DMS79 (cell line): ENCODE results near the gene TRERF1.

ENCODE experiments used
- DNase-seq: peaks from one replicate; lab custom pipeline; 2025; lab: John Stamatoyannopoulos, UW

TRERF1 gene

DNA sequence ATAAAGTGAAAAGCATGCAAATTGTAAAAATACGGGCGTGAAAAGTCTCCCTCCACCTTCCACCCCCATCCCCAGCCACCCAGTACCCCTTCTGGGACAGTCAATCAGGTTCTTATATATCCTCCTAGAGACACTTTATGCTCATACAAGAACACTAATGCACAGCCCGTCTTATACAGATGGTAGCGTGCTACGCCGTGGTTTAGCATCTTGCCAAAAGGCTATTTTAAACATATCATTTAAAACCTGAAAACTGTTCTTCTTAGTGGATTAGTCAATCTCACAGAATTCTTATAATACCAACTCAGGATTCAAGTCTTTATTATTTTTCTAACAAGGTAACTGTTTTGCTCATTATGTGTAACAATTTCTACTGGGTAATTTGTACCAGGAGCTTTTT, 176.8 kb downstream of the TRERF1 start:
- no peak for DNase-seq

DNA sequence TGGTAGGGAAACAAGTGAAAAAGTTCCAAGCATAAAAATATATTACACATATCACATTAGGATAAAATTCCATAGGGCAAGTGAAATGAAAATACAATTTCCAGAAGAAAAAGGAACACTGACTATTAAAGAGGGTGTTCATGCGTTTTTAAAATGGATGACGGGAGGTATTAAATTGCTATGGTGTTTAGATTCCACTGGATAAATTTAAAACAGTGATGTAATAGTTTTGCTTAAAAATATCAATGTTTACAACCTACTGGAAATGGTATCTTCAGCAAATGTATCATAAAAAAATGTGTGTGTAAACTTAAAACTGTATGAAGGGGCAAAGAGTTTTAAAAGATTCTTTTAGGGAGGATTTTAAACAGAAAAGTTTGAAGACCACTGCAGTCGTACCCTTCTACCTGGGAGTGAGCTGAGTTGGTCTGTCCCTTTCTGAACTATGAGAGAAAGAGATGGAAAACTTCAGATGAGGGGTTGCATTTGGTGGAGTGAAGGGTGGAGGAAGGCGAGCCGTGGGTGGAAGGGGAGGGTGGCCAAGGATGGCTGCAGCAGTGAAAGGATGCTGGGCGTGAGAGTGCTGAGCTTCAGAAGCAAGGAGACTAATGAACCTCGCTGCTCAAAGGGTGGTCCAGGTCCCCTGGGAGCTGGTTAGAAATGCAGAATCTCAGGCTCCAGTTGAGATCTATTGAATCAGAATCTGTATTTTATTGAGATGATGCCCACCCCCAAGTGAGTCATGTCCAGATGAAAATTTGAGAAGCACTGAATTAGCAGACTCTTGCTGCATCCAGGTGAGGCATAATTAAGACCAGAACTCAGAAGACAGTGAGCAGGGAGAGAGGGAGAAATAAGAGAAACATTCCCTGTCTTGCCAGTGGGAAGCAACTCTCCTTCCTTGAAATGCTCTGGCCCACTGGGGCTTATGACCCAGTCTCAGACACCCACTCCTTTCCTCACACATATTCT, 179.6 kb downstream of the TRERF1 start:
- no peak for DNase-seq

DNA sequence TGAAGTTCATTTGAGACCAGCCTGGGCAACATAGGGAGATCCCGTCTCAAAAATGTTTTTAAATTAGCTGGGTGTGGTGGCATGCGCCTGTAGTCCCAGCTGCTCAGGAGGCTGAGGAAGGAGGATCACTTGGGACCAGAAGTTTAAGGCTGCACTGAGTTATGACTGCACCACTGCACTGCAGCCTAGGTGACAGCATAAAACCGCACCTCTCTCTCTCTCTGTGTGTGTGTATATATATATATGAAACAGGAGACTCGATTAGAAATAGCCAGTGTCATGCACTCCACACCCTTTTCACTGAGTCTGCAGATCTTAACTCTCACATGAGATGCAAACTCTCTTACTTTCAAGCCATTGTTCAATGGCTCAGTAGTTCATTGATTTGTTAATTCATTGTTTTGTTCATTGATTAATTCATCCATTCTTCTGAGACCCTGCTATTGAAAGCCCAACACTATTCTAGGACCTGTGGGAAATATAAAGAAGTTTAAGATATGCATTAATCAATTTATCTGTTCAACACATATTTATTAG, 181.7 kb downstream of the TRERF1 start:
- no peak for DNase-seq

DNA sequence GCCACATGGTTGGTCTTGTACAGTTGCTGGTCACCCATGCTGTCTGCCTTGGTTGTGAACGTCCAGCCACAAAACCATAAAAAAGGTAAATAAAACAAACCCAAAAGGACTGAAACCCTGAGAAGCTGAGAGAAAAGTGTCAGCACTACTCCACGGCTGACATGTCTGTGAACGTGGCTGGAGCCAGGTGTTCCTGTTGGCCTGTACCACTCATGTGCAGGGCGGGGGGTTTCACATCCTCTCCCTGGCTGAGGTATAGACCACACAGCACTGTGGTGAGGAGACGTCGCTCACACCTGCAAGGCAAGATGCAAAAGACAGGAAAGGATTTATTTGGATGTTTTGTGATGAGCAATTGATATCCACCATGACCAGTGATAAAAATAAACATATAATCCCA, 182.2 kb downstream of the TRERF1 start:
- no peak for DNase-seq

DNA sequence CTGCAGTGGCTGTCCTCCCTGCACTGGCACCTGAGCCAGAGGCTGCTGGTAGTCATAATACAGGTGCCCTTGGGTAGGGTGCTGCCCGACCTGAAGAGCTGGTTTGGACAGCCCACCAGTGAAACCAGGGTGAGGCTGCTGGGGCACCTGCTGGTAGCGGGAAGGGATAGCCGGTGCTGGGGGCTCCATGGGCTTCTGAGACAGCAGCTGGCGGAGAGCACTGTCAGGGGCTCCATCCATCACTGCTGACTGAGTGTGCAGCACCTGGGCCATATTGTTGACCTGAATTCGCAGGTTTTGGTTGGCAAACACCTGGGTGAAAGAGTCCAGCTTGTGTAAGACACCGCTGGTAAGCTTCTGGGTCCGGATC, 182.9 kb downstream of the TRERF1 start:
- DNase-seq = no peak

DNA sequence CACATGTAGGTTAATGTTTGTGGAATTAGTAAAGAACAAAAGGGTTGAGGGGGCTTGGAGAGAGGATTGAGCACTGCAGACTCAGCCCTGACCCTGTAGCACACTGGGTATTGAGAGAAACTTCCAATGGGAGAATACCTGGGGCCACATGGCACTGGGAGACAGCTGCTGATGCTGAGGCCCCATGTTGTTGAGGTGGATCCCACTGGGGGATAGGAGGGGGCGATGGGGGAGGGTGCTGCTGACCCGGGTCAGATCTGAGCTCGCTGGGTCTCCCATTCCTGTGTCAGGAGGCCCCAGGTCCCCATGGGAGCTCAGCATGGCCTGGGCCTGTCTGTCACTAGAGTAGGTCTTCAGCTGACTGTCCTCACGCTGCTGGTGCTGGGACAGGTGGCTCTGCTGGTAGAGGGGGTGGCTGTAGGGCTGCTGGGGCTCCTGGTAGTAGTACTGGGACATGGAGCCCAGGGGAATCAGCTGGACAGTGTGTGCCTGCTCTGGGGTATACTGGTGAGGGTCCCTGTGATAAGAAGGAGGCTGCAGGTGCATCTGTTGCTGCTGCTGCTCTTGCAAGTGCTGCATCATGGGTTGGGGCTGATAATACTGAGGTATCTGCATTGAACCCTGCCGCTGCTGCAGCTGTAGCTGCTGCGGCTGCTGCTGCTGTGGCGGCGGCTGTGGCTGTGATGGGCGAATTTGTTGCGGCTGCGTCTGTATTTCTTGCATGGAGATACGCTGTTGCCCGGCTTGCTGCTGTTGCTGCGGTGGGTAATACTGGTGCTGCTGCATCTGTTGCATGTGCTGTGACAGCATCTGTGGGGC, 183.5 kb downstream of the TRERF1 start:
- no peak for DNase-seq

DNA sequence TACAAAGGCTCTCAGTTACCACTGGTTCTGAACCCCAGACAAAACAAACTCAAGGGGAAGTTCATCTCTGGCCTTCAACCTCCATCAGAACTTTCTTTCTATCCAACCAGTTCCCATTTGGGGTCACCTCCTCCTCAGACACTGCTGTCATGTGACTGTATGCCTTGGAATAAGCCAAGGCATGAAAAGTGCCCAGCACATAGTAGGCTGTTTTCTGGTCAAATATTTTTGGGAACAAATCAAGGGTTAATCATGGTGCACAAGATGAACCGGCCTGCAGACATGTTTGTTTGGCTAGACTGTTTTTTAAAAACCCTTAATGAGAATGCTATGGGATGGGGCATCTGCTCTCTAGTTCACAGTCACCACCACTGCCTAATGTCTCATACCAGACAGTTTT, 185.2 kb downstream of the TRERF1 start:
- DNase-seq = no peak

DNA sequence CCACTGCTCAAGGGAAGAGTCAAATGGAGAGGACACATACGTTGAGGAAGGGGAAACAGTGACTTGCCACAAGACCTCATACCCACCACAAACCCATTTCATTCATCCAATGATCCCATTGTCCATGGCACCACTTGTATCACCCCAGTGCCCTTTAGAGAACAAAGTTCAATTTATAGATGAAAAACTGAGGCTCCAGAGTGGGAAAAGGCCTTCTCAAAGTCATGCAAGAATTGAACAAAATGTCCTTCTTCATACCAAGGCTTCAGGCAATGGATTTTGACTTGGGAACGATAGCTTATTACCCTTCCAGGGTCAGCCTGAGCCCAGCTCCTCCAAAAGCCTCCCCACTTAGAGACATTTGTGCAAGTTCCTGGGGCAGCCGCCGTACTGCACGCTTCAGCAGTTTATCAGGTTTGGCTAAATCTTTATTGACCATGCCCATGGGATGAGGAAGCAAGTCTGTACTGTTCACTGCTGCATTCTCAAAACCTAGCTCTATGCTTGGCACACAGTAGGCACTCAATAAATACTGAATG, 186.8 kb downstream of the TRERF1 start:
- no peak for DNase-seq

DNA sequence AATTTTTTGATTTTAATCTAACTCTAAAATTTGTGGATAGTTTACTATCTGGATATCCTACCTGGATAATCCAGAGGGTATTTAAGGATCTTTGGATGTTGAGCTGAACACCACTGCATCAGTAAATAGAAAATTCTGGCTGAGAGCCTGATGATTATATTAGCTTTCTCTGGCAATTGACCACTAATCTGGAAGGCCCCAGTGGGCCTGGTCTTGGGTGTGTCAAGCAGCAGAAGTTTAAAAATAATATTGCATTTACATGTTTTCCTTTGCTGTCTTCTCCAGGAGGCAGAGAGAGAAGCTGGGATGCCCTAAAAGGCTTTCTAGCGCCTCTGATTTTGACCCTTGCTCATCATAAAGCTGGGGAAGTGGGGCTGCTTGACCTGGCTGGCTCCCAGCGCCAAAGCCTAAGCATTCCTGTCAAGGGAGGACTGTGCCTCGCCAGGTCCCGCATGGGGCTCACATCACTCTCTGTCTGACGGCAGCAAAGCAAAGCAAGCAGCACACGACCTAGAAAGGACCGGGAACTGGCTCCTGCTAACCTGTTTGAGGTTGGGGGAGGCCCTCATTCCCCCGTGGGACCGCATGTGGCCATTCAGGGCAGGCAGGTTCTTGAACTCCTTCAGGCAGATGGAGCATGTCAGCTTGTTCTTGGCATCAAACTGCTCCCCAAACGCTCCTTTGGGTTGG, 187.4 kb downstream of the TRERF1 start:
- no peak for DNase-seq

DNA sequence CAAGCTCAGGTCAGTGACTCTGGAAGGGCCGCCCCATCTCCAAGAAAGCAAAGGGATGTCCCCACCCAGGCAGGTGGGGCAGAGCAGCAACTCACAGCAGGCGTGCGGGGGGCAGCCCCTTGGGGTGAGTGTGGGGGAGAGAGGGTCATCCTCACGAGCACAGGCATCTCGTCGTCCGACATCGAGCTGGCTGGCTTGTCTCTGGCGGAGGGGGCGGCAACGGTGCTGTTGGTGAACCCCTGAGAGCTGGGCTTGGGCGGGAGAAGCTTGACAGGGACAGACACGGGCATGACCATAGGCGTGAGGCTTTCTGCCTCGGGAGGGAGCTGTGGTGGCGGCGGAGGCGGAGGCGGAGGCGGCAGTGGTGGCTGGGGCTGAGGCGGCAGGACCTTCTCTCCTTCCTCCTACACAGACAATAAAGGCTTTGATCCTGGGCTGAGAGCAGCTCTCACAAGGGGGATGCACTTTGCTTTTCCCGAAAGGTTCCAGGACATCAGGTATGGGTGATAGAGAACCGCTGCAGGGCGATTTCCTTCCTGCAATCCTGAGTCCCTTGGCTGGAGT, 188.5 kb downstream of the TRERF1 start:
- DNase-seq = no peak

DNA sequence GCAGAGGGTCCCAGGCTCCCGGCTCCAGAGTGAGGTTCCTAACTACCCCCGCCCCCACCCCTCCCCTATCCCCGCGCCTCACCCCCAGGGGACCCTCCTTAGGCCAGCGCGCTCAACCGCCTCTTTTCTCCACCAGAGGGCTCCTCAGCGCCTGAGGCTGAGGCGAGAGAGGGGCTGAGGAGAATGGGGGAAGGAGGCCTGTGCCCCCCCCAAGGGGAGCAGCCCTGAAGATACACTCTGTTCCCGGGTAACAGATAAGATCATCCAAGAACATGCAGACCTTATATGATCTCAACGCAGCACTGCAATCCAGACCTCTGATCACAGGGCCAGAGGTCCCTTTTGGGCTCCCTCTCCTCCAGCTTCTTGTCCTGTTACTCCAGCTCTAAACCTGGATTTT, 190.8 kb downstream of the TRERF1 start:
- DNase-seq = no peak

DNA sequence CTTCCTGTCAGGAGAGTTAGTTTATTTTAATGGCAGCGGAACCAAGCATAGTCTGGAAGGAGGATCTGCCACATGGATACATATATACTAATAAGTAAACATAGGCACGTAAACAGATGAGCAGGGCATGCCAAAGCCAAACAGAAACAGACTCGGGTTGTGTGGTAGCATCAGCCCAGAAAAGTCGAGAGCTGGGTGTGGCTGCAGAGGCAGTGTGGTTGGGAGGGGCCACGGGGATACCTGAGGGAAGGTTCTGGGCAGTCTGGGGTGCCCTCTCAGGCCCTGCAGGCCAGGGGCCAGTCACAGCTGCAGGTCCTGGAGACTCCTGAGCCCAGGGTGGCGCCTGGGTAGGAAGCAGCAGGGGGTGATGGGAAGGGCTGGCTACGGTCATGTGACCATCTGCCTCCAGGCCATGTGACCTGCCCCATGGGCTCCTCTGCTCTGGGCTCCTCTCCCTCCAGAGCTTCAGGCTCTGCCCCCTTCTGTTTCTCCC, 191.3 kb downstream of the TRERF1 start:
- DNase-seq = no peak

DNA sequence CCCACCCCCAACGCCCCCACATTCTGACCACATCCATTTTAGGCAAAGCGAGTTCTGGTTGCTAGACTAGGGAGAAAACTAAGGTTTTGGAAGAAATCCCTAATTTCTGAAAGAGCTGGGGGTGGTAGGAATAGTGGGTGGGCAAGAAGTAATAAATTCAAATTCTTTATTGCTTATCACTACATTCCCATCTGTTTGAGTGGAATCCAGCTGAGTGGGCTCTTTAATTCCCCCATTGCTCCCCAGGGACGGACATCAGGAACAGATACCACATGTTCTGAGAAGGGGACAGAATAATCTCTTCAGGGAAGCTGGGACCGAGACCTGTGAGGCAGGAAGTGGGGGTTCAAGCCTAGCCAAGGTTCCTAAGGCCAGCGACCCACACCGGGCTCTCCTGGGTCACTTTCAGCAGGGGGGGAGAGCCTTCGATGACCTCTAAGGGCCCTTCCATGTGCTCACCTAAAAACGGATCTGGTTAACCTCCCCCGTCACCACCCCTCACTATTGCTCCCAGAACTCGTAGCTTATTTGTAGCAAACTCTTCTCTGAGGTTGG, 191.8 kb downstream of the TRERF1 start:
- DNase-seq = no peak

DNA sequence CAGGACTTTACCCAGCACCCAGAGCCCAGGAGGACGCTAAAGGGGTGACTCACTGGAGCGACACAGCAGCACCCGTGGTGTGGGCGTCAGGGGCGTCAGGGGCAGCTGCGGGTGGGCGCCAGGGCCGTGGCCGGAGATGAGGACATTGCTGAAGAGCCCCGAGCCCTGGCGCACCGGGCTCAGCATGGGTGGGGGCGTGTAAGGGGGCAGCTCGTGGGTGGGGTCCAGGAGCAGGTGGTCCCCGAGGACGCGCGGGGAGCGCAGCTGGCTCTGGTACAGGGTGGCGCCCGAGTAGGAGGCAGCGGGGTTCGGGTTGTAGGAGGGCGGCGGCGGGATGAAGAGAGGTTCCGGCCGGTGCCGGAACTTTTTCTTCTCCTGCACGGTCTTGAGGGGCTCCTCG, 192.4 kb downstream of the TRERF1 start:
- no peak for DNase-seq

DNA sequence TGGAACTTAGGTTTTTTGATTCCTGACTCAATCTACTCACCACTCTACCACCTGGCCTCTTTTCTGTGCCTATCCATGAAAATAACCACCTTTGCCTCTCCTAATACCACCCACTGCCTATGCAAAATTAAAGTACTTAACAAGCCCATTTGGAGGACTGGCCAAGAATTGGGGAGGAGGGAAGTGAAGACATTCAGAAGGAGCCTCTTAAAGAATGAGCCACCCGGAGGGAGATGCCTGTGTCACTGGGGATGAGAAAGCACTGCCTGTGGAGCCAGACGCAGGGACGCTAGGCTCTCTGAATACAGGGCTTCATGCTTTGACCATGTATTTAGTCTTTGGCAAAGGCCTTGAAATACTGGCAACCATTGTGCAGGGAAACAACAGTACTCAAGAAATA, 194.1 kb downstream of the TRERF1 start:
- DNase-seq = no peak

DNA sequence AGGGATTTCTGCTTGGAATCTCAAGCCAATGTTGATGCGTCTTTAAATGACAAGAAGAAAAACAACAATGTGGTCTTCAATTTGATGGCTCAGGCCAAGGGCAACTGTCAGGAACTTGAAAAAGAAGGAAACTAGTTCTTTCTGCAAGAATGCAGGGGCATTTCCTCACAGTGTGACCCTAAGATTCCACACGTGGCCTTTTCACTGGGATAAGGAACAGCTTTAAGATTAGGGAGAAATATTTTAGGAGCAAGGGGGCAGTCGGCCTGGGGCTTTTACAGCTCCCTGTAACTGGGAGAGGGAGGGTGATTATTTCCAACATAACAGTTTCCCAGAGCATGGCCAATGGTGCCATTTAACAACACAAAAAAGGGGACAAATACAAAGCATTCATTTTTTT, 194.7 kb downstream of the TRERF1 start:
- DNase-seq = no peak

DNA sequence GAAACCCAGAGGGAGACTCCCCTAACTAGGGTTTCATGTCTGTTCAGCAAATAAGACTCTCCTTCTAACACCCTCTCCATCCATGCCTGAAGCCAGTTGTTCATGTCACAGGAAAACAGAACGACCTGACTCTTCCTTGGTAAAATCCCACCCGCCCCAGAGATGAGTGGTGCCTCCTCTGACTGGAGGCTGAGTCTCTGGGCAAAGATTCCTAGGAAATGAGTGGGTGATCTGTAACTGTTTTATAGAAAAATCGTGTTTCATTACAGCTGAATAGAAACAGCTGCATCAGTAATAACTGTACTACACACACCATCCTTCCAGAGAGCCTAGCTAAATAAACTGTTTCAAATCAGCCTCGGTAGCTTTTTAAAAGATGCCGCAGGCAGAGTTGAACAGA, 196.7 kb downstream of the TRERF1 start:
- DNase-seq = no peak

DNA sequence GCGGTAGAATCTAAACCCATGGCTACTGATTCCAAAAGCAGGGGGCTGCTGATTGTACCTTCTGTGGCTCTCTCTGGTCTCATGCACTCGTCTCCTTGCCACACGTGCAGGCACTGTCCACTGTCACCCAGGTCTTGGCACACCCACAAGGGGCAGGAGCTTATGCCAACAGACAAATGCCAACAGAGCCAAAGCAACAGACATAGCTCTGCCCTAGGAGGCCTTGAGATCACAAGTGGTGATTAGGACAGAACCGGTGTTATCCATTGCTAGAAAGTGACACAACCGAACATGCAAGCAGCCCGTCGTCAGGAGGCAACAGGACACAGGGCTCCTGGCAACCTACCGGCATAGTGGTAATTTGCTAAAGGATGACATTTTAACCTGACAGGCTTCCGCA, 197.2 kb downstream of the TRERF1 start:
- no peak for DNase-seq

DNA sequence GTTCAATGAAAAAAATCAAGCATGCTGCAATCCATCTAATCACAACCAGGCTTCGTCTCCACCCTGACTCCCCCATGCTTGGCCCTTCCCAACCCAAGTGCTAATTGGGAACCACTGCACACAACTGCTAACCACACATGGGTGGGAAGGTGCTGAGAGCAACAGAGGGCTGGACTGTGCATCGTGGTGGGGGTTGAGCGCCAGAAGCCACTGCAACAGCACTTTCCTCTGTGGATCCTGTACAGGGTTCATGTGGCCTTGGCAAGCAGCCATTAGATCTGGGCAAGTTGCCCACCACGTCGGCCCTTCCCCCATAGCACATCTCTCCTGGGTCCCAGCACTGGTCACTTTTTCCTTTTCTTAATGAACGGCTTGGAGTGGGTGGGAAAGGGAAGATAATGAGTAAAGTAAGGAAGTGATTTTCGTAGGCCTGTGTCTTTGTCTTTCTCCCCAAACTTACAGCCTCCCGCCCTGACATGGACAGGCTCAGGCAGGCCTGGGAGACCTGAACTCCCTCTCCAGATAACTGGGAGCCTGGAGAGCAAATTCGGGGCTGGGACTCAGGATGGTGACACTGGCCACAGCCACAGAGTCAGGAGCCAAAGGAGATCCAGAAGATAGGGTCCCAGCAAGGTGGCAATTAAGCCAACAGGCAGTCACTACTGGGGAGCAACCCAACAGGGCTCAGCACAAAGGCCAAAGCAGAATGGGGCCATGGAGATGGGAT, 199.7 kb downstream of the TRERF1 start:
- peak; percentile 40 for DNase-seq

DNA sequence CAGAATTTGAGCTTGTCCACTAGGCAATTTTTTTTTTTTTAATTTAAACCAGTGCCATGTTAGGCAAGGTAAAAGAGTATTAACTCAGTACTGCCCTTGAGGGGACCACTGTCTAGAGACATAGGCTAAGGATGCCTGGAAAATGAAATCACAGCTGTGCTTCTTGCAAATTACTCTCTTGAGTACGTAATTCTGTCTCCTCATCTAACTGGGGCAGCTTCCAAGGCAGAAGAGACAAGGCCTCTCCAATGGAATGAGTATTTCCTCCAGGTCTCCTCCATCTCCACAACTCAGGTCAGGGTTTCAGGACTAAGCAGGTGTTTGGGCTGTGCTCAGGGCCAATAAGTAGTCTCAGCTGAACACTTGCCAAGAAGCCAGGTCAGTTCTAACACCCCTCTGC, 200.2 kb downstream of the TRERF1 start:
- DNase-seq = peak; percentile 40
